Peyer's patch (tissue), 4 donors: ENCODE data around the gene GPR158.

ENCODE experiments used
- CTCF ChIP-seq, 6 experiments: fragments of 450-650 bp in 4 of 6; fragments of 200-600 bp in 2 of 6; sonication (generic) in 1 of 6; IDR thresholded peaks; one replicate each; pipeline ENCODE4 v1.5.1; 2017 to 2019; ENCODE audit warnings: antibody characterized with exemption in 6 of 6, mild to moderate bottlenecking in 3 of 6, moderate library complexity in 1 of 6
- POLR2A ChIP-seq, 2 donors: fragments of 450-650 bp; IDR thresholded peaks; one replicate each; pipeline ENCODE4 v1.5.1; 2017; ENCODE audit warnings: antibody characterized with exemption in 2 of 2, mild to moderate bottlenecking in 2 of 2, moderate library complexity in 2 of 2

- TF ChIP-seq CTCF (IDR thresholded peaks at IDR 0.05) (no peak), POLR2A (IDR thresholded peaks at IDR 0.05) (no peak)
Measured at GRCh38 chr10:25504838-25505237, 330.0 kb downstream of the GPR158 start.
